Hindlimb muscle (tissue), 1 donor: Measurements from ENCODE around the gene FAM81B. TPM values are rescaled to one million over a fixed set of nuclear protein-coding genes. Genes with fewer than 3 reads are reported as not detected.

Source experiments
- DNase-seq: peaks from one replicate; pipeline ENCODE4 v3.0.0-alpha.2; 2013
- polyA plus RNA-seq: library from polyadenylated mRNA; unstranded; fragments of 120-200 nt; gene quantifications from one replicate; pipeline ENCODE4 v1.2.1, GENCODE V29; 2013; ENCODE audit not compliant: insufficient read length

FAM81B gene
- polyA plus RNA-seq, 1 donor = 10.9 TPM

GRCh38 chr5:95401626-95402025 lies 10.5 kb downstream of the FAM81B start:
- DNase-seq = no peak

GRCh38 chr5:95403996-95404395 lies 12.8 kb downstream of the FAM81B start:
- no peak for DNase-seq

GRCh38 chr5:95406426-95407090 lies 15.4 kb downstream of the FAM81B start:
- no peak for DNase-seq

GRCh38 chr5:95410279-95410678 lies 19.1 kb downstream of the FAM81B start:
- DNase-seq = peak; percentile 36

GRCh38 chr5:95411474-95411873 lies 20.3 kb downstream of the FAM81B start:
- no peak for DNase-seq

GRCh38 chr5:95414451-95414850 lies 23.3 kb downstream of the FAM81B start:
- no peak for DNase-seq

GRCh38 chr5:95417971-95418370 lies 26.8 kb downstream of the FAM81B start:
- DNase-seq = no peak

GRCh38 chr5:95422838-95423237 lies 31.7 kb downstream of the FAM81B start:
- DNase-seq = no peak

- no peak for DNase-seq
Observed at GRCh38 chr5:95424016-95424415, 32.9 kb downstream of the FAM81B start.

- no peak for DNase-seq
Observed at GRCh38 chr5:95424526-95424925, 33.4 kb downstream of the FAM81B start.

- no peak for DNase-seq
Observed at GRCh38 chr5:95426227-95426626, 35.1 kb downstream of the FAM81B start.

- no peak for DNase-seq
Observed at GRCh38 chr5:95432779-95433178, 41.6 kb downstream of the FAM81B start.

GRCh38 chr5:95439801-95440493 lies 48.8 kb downstream of the FAM81B start:
- no peak for DNase-seq

GRCh38 chr5:95440825-95441224 lies 49.7 kb downstream of the FAM81B start:
- no peak for DNase-seq

GRCh38 chr5:95441636-95442035 lies 50.5 kb downstream of the FAM81B start:
- DNase-seq = no peak

- DNase-seq = no peak
Observed at GRCh38 chr5:95445442-95445841, 54.3 kb downstream of the FAM81B start.

- DNase-seq = no peak
Observed at GRCh38 chr5:95445995-95446394, 54.8 kb downstream of the FAM81B start.

GRCh38 chr5:95446560-95447221 lies 55.5 kb downstream of the FAM81B start:
- no peak for DNase-seq

GRCh38 chr5:95447961-95448360 lies 56.8 kb downstream of the FAM81B start:
- peak; percentile 48 for DNase-seq

GRCh38 chr5:95448789-95449188 lies 57.6 kb downstream of the FAM81B start:
- no peak for DNase-seq

- DNase-seq = no peak
Observed at GRCh38 chr5:95449460-95449859, 58.3 kb downstream of the FAM81B start.

- DNase-seq = no peak
Observed at GRCh38 chr5:95454536-95454935, 63.4 kb downstream of the FAM81B start.

GRCh38 chr5:95460665-95461064 lies 69.5 kb downstream of the FAM81B start:
- DNase-seq = no peak

- no peak for DNase-seq
Observed at GRCh38 chr5:95471487-95471886, 80.3 kb downstream of the FAM81B start.
